GM12874 (cell line): ENCODE measurements around the gene B4GALNT1.

Source experiments
- TF ChIP-seq, protein P1 (sequence below): IDR thresholded peaks from 2 replicates; pipeline ENCODE4 v1.5.1; 2011; ENCODE audit warnings: low read depth, mild to moderate bottlenecking, control low read depth, low read length, moderate library complexity; ENCODE audit not compliant: insufficient read depth

B4GALNT1 gene

DNA sequence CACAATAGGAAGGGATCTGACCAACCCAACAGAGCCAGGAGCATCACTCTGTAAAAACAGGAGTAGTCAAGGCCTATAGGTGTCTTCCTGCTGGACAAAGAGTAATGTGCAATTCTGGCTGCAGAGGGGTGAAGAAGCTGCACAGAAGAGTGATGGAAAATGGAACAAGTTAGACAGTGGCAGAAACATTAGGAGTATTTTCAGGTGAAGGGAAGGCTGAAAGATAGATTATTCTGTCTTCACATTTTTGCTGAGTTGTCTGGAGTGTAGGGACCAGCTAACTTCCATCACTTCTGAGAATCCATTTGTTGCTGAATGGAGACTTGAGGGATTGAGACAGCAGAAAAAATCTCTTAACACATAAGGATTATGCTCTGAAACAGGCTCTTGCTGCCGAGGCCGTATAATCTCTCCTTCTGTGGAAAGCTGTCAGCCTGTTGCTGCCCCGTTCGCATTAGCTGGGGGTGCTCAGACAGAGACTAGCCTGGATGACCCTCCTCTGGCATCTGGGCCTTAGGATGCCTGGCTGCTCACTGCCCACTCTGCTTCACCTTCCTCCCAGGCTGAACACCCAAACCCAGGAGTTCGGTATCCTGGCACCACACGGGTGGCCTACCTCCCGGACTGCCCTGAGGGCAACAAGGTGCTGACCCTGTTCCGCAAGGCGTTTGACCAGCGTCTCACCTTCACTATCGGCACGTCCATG, 24.9 kb downstream of the B4GALNT1 start:
- TF ChIP-seq, protein P1, sequence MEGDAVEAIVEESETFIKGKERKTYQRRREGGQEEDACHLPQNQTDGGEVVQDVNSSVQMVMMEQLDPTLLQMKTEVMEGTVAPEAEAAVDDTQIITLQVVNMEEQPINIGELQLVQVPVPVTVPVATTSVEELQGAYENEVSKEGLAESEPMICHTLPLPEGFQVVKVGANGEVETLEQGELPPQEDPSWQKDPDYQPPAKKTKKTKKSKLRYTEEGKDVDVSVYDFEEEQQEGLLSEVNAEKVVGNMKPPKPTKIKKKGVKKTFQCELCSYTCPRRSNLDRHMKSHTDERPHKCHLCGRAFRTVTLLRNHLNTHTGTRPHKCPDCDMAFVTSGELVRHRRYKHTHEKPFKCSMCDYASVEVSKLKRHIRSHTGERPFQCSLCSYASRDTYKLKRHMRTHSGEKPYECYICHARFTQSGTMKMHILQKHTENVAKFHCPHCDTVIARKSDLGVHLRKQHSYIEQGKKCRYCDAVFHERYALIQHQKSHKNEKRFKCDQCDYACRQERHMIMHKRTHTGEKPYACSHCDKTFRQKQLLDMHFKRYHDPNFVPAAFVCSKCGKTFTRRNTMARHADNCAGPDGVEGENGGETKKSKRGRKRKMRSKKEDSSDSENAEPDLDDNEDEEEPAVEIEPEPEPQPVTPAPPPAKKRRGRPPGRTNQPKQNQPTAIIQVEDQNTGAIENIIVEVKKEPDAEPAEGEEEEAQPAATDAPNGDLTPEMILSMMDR, result no peak

DNA sequence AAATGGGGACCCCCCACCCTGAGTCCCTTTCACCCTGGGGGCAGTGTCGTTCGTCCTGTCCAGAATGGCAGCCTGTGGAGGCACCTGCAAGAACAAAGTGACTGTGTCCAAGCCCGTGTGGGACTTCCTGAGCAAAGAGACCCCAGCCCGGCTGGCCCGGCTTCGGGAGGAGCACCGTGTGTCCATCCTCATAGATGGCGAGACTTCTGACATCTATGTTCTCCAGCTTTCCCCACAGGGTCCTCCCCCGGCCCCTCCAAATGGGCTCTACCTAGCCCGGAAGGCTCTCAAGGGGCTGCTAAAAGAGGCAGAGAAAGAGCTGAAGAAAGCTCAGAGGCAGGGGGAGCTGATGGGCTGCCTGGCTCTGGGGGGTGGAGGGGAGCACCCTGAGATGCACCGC, 26.2 kb downstream of the B4GALNT1 start:
- TF ChIP-seq, protein P1, result no peak

DNA sequence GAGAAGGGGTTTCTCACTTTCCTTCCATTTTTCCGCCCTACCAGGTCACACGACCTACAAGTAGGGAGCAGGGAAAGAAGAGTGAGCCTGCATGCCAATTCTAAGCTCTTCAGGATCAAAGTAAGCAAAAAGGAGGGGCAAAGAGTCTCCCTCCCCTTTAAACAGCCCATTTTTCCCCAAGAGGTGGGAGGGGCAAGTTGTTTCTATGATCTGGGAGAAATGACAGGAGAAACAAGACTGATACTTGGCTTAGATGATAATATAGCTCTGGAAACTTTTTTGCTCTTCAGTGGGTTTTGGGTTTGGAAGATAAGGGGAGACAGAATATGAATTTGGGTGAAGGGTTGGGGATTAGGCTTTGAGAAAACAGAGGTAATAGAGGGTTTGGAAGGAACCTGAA, 26.6 kb downstream of the B4GALNT1 start:
- TF ChIP-seq, protein P1, result no peak

DNA sequence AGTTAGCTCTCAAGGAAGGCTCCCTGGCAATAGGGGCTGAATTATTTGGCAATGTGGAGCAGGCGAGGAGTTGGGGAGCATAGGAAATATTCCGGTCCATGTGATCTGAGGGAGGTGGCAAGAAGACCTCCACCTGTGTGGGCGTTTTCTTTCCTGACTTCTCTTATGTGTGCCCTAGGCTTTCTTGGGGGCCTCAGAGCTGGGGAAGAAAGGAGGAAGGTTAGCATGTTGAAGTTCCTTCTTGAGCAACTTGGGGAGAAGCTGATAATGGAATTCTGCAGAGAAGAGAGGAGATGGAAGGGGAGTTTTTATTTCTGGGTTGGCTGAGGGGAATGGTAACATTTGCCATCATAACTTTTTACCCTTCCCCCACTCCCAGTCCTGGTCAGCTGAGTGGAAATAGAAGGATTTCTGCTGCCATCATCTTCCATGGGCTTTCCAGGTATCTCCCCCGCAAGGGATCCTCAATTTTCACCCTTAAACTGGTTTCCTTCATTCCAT, 27.1 kb downstream of the B4GALNT1 start:
- TF ChIP-seq, protein P1, result no peak

DNA sequence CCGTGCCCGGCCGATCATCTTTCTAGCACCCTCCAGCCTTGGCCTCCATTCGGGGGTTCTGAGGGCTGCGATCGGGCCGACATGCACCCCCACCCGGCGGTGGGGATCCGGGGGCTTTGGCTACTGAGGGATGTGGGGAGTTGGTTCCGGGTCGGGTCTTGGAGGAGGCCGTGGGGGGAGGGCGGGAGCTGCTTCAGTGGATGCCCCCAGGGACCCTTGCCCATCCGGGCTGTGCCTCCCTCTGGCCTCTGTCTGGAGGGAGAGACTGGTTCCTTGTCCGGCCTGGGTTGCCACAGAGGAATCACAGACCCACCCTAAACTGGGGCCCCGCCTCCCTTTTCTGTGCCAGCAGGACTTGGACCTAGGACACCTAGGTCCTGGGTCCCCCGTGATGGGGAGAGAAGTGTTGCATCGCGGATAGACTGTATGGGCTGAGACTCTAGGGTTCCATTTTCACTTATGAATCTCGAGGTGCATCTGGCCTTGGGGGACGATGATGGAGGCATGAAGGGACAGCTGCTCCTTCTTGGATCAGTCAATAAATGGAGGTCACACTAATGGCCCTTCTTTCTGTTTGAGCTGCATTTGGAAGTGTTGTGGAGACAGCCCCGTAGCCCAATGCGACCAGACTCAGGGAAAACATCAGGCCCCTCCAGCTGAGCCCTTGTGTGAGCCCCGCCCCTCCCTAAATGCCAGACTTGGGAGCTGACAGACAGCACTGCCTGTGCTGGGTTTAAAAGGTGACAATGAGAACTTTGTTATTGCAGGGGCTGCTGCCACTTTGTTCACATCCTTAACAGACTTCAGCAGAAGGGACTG, 27.8 kb downstream of the B4GALNT1 start:
- TF ChIP-seq, protein P1, result no peak

- TF ChIP-seq, protein P1, result no peak
Observed at GRCh38 chr12:57604454-57604991, 28.5 kb downstream of the B4GALNT1 start, which contains the start of gene DTX3. Gene DTX3 (plus strand): TSS chr12:57604824. CDS start chr12:57606518, 1,694 bp downstream.

GRCh38 chr12:57603815-57604453, 29.1 kb downstream of the B4GALNT1 start:
- TF ChIP-seq, protein P1, result no peak
